ENCODE data around the gene NEU1. TPM values are rescaled to one million over a fixed set of nuclear protein-coding genes. Genes with fewer than 3 reads are reported as not detected.

NEU1 gene
- polyA plus RNA-seq, 2 of the 4 experiments (the other 2 are of a cell fraction): 15.8 to 19.2 TPM

DNA sequence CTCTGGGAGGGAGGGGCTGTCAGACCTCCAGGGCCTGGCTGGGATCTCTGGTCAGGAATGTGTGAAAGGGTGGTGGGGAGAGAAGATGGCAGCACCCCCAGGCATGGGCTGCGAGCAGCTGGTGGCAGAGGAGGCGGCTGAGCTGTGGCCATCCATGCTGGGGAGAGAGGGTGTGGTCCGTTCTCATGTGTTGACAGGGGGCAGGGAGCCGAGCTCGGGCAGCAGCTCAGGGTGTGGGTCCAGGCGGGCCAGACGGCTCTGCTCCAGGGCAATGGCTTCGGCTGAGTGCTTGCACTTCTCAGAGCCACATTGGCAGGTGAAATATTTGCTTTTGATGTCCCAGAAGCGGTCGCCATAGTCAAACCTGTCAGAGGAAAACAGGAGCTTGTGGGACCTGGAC, 17.3 kb upstream of the NEU1 start:
- H3K4me1 ChIP-seq: no peaks in the 10 kb centered on the region
- H3K9me3 ChIP-seq: no peaks in the 10 kb centered on the region
- FAIRE-seq (no peak), ATAC-seq (no peak), DNase-seq (ENCODE audit: low read depth in 1 of 2, low spot score in 1 of 2) (no peak)
- WGBS (ENCODE audit: missing lambda C conversion rate): 92% methylated on average over 6 of the region's 10 CpGs
- ChIA-PET POLR2A (interaction anchor here (0.5 kb wide), 1 partner anchor 50 kb away, joined by 3 read pairs; no protein-coding TSS in a partner anchor), CTCF (interaction anchor here (1.1 to 4.0 kb wide), 2 partner anchors 9 to 43 kb away, joined by 3 to 25 read pairs; no protein-coding TSS in a partner anchor)
- H3K4me2 ChIP-seq: no peak overlapping the region
- no peak overlapping the region for H3K27ac ChIP-seq
- H3K4me3 ChIP-seq: no peak overlapping the region
- TF ChIP-seq, protein P1, sequence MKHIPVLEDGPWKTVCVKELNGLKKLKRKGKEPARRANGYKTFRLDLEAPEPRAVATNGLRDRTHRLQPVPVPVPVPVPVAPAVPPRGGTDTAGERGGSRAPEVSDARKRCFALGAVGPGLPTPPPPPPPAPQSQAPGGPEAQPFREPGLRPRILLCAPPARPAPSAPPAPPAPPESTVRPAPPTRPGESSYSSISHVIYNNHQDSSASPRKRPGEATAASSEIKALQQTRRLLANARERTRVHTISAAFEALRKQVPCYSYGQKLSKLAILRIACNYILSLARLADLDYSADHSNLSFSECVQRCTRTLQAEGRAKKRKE (CRISPR knock-in tag; IDR thresholded peaks at IDR 0.05; ENCODE audit: low read depth): no peak
- TF ChIP-seq RNF2 (IDR thresholded peaks at IDR 0.05; ENCODE audit: borderline replicate concordance, low read depth): no peak
- no peak for TF ChIP-seq PHF8 (IDR thresholded peaks at IDR 0.05; ENCODE audit: borderline replicate concordance, low read depth)
- TF ChIP-seq CBX8 (IDR thresholded peaks at IDR 0.05): no peak
- TF ChIP-seq POLR2AphosphoS2 (conservative IDR thresholded peaks at IDR 0.05; ENCODE audit: low read length): no peak
- no peak for TF ChIP-seq ESRRA (IDR thresholded peaks at IDR 0.05; ENCODE audit: borderline replicate concordance, low read length)
- TF ChIP-seq, protein P2, sequence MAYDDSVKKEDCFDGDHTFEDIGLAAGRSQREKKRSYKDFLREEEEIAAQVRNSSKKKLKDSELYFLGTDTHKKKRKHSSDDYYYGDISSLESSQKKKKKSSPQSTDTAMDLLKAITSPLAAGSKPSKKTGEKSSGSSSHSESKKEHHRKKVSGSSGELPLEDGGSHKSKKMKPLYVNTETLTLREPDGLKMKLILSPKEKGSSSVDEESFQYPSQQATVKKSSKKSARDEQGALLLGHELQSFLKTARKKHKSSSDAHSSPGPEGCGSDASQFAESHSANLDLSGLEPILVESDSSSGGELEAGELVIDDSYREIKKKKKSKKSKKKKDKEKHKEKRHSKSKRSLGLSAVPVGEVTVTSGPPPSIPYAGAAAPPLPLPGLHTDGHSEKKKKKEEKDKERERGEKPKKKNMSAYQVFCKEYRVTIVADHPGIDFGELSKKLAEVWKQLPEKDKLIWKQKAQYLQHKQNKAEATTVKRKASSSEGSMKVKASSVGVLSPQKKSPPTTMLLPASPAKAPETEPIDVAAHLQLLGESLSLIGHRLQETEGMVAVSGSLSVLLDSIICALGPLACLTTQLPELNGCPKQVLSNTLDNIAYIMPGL (CRISPR knock-in tag; IDR thresholded peaks at IDR 0.05; ENCODE audit: borderline replicate concordance): no peak
- no peak for TF ChIP-seq BHLHE40 (IDR thresholded peaks at IDR 0.05; ENCODE audit: low read depth, low read length)
- TF ChIP-seq, protein P3, sequence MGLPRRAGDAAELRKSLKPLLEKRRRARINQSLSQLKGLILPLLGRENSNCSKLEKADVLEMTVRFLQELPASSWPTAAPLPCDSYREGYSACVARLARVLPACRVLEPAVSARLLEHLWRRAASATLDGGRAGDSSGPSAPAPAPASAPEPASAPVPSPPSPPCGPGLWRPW (IDR thresholded peaks at IDR 0.05): no peak
- no peak for TF ChIP-seq ZC3H11A (IDR thresholded peaks at IDR 0.05)
- no peak for TF ChIP-seq FOSL2 (IDR thresholded peaks at IDR 0.05)
- TF ChIP-seq FOSL2 (CRISPR knock-in tag; IDR thresholded peaks at IDR 0.05): no peak
- no peak for TF ChIP-seq SMC3 (IDR thresholded peaks at IDR 0.05)
- TF ChIP-seq, protein P4, sequence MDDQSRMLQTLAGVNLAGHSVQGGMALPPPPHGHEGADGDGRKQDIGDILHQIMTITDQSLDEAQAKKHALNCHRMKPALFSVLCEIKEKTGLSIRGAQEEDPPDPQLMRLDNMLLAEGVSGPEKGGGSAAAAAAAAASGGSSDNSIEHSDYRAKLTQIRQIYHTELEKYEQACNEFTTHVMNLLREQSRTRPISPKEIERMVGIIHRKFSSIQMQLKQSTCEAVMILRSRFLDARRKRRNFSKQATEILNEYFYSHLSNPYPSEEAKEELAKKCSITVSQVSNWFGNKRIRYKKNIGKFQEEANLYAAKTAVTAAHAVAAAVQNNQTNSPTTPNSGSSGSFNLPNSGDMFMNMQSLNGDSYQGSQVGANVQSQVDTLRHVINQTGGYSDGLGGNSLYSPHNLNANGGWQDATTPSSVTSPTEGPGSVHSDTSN (IDR thresholded peaks at IDR 0.05): no peak
- no peak for TF ChIP-seq TFCP2L1 (CRISPR knock-in tag; IDR thresholded peaks at IDR 0.05)
- no peak for TF ChIP-seq HOXA7 (CRISPR knock-in tag; IDR thresholded peaks at IDR 0.05)
- no peak for TF ChIP-seq GATA3 (IDR thresholded peaks at IDR 0.05; ENCODE audit: borderline replicate concordance)
- TF ChIP-seq, protein P5, sequence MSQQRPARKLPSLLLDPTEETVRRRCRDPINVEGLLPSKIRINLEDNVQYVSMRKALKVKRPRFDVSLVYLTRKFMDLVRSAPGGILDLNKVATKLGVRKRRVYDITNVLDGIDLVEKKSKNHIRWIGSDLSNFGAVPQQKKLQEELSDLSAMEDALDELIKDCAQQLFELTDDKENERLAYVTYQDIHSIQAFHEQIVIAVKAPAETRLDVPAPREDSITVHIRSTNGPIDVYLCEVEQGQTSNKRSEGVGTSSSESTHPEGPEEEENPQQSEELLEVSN (IDR thresholded peaks at IDR 0.05; ENCODE audit: borderline replicate concordance, low read depth): no peak
- TF ChIP-seq CEBPB (IDR thresholded peaks at IDR 0.05): no peak

DNA sequence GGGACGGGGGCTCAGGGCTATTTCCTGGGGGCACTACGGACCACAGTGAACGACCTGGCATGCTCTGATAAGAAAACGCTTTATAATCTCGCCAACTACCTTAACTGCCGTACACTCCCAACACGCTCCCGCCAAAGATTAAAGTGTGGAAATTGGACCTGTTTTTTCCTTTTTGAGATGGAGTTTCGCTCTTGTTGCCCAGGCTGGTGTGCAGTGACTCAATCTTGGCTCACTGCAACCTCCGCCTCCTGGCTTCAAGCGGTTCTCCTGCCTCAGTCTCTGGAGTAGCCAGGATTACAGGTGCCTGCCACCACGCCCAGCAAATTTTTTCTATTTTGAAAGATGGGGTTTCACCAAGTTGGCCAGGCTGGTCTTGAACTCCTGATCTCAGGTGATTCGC, 16.5 kb upstream of the NEU1 start:
- Histone ChIP-seq H3K4me1 (no peaks in the 10 kb centered on the region), H3K27ac (no peak overlapping the region), H3K4me2 (no peak overlapping the region), H3K9me3 (no peaks in the 10 kb centered on the region), H3K4me3 (no peak overlapping the region)
- ChIA-PET CTCF (interaction anchor here (0.6 to 4.0 kb wide), 2 partner anchors 10 to 39 kb away, joined by 5 to 25 read pairs; no protein-coding TSS in a partner anchor), POLR2A (no interaction called here)
- no peak for DNase-seq (ENCODE audit: low read depth in 1 of 2, low spot score in 1 of 2)
- FAIRE-seq: no peak
- no peak for TF ChIP-seq SREBF2 (IDR thresholded peaks at IDR 0.05)
- no peak for ATAC-seq
- WGBS (ENCODE audit: missing lambda C conversion rate): 95% methylated on average over 12 of the region's 13 CpGs

DNA sequence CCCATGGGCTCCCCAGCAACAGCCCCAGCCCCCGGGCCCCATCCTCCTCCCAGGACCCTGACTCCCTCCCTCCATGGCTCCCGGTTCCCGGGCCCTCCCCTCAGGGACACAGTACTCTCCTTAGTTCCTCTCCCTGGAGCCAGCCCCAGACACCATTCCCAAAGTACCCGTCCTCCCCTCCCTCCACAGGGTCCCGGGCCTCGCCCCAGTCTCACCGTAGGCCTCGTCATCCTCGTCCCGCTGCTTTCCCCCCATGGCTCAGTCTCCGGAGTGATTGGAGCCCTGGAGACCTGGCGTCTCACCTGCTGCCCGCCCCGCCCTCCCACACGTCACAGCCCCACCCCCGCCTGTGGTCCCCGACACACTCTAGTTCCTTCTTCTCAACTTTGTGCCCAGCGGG, 16.1 kb upstream of the NEU1 start, which contains the start of gene SLC44A4:
SLC44A4 (minus strand) TSS at position 272 of the 400 bp plus-strand sequence; CDS start at position 255, 17 bp downstream.
- no peak for DNase-seq (ENCODE audit: low read depth in 1 of 2, low spot score in 1 of 2)
- Histone ChIP-seq H3K4me1 (no peaks in the 10 kb centered on the region), H3K27ac (peak within 1 kb of the TSS in 1 of 2 experiments; percentile 16; a peak in 1 of 6 replicates), H3K9me3 (no peaks in the 10 kb centered on the region), H3K4me2 (no peak within 1 kb of the TSS), H3K4me3 (no peak within 1 kb of the TSS)
- no peak for FAIRE-seq
- ATAC-seq: no peak
- WGBS (ENCODE audit: missing lambda C conversion rate): 89% methylated on average over 12 of the region's 18 CpGs
- ChIA-PET POLR2A (no interaction called here), CTCF (interaction anchor here (0.6 to 4.0 kb wide), 3 partner anchors 10 to 40 kb away, joined by 5 to 25 read pairs (median 5); no protein-coding TSS in a partner anchor)
- no peak for TF ChIP-seq BHLHE40 (IDR thresholded peaks at IDR 0.05; ENCODE audit: low read depth, low read length)
- TF ChIP-seq PHF8 (IDR thresholded peaks at IDR 0.05; ENCODE audit: borderline replicate concordance, low read depth): no peak
- TF ChIP-seq, protein P1 (CRISPR knock-in tag; IDR thresholded peaks at IDR 0.05; ENCODE audit: low read depth): no peak
- TF ChIP-seq GATA3 (IDR thresholded peaks at IDR 0.05; ENCODE audit: borderline replicate concordance): no peak
- no peak for TF ChIP-seq NR3C1 (IDR thresholded peaks at IDR 0.05)
- no peak for TF ChIP-seq KDM5A (IDR thresholded peaks at IDR 0.05)
- TF ChIP-seq FOSB (CRISPR knock-in tag; IDR thresholded peaks at IDR 0.05): no peak
- TF ChIP-seq HOXA7 (CRISPR knock-in tag; IDR thresholded peaks at IDR 0.05): no peak
- TF ChIP-seq CBX8 (IDR thresholded peaks at IDR 0.05): no peak
- TF ChIP-seq, protein P3 (IDR thresholded peaks at IDR 0.05): no peak
- TF ChIP-seq, protein P5 (IDR thresholded peaks at IDR 0.05; ENCODE audit: borderline replicate concordance, low read depth): no peak
- no peak for TF ChIP-seq ZSCAN20 (CRISPR knock-in tag; IDR thresholded peaks at IDR 0.05)
- TF ChIP-seq CHD2 (IDR thresholded peaks at IDR 0.05; ENCODE audit: low read length, partially characterized antibody): no peak

All from A549 (cell line).